Esophagus muscularis mucosa (tissue), 4 donors: ENCODE measurements around the gene CFI.

Experiments
- CTCF ChIP-seq, 3 experiments: fragments of 200-600 bp in 2 of 3; fragments of 450-650 bp in 1 of 3; sonication (generic) in 2 of 3; IDR thresholded peaks; one replicate each; pipeline ENCODE4 v1.5.1; 2017 to 2019; ENCODE audit warnings: antibody characterized with exemption in 3 of 3, mild to moderate bottlenecking in 2 of 3, moderate library complexity in 1 of 3
- EP300 ChIP-seq: sonication (generic); formaldehyde crosslinking; IDR thresholded peaks from one replicate; pipeline ENCODE4 v1.6.1; 2017; ENCODE audit warnings: antibody characterized with exemption
- POLR2A ChIP-seq: fragments of 450-650 bp; IDR thresholded peaks from one replicate; pipeline ENCODE4 v1.6.1; 2017; ENCODE audit warnings: antibody characterized with exemption, moderate library complexity, mild to moderate bottlenecking, low read depth

GRCh38 chr4:109755656-109756055, 46.1 kb downstream of the CFI start:
- TF ChIP-seq CTCF (IDR thresholded peaks at IDR 0.05) (no peak), EP300 (no peak), POLR2A (no peak)
